NOMO-1 (cell line): ENCODE measurements around the gene OLFML2A.

Experiments
- DNase-seq, 2 experiments: peaks; one replicate each; lab custom pipeline; 2025; ENCODE audit not compliant: unreplicated experiment in 2 of 2; lab: John Stamatoyannopoulos, UW

The OLFML2A gene

DNA sequence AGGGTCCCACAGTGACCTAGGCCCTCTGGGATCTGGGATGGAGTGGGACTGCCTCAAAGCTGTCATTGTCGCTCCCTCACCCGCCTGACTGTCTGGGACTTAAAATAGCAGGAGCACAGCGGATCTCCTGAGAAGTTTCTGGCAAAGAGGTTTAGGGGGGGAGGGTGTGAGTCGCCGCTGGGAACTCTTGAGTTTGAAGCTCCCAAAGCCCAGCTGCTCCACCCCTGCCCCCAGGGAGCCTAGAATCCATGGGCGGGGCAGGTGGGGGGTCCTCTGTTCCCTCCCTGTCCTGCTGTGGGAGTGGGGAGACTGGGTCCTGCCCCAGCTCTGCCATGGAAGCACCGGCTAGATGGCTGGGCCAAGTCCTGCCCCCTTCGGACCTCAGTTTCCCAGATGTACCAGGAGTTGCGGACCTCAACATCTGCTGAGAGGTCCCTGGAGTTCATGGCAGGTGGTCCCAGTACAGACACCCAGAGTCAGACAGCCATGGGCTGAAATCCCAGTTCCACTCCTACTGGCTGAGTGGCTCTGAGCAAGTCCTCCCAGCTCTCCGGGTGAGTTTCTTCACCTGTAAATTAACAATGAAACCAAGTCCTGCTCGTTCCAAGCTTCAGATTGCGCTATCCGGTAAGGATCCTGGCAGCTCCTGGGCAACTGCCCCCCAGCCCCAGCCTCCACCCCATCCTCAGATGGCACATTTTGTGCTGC, 75.3 kb downstream of the OLFML2A start:
- DNase-seq = no peak

DNA sequence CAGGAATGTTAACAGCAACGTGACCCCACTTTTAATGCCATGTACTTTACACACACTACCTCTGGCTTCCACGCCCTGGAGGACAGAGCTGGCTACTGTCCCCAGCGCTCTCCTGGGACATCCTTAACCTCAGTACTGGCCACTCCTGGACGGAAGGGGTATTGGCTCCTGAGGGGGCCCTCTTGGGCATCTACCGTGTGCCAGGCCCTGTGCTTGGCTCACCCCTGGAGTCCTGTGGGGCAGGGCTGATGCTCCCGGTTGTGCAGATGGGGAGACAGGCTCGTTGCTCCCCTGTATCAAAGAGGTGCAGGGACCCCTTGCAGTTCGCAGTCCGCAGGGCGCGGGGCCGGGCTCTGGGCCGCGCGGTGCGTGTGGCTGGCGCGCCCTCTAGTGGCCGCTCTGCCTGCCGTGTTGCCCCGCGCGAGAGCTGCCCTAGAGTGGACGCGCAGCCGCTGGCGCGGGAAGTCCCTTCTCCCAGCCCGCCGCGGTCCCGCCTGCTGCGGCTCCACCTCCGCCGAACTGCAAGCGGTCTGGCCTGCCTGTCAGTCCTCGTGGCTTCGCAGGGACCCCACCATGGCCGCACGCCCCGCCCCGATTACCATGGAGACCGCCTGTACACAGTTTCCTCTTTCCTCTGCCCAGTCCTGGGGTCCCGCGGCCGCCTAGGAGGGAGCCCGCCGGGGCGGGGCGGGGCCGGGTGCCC, 76.0 kb downstream of the OLFML2A start, which contains the start of gene WDR38:
Gene WDR38 (plus strand): TSS at position 632 of the 703 bp plus-strand sequence. CDS start 72 bp downstream, outside the sequence.
- peak; percentile 67 to 79 for DNase-seq

- no peak for DNase-seq
Measured at GRCh38 chr9:124853605-124854143, 76.7 kb downstream of the OLFML2A start.

- no peak for DNase-seq
Measured at GRCh38 chr9:124854161-124854560, 77.2 kb downstream of the OLFML2A start.

DNA sequence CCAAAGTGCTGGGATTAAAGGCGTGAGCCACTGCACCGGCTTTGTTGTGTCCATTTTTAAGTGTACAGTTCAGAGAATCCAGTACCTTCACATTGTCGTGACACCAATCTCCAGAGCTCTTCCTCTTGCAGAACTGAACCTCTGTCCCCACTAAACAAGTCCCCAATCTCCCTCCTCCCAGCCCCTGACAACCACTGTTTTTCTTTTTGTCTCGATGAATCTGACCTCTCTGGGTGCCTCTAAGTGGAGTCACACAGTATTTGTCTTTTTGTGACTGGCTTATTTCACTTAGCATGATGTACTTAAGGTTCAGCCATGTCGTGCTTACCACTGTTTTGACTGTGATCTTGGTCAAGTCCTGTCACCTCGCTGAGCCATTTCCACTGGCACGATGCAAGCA, 77.9 kb downstream of the OLFML2A start:
- no peak for DNase-seq

DNA sequence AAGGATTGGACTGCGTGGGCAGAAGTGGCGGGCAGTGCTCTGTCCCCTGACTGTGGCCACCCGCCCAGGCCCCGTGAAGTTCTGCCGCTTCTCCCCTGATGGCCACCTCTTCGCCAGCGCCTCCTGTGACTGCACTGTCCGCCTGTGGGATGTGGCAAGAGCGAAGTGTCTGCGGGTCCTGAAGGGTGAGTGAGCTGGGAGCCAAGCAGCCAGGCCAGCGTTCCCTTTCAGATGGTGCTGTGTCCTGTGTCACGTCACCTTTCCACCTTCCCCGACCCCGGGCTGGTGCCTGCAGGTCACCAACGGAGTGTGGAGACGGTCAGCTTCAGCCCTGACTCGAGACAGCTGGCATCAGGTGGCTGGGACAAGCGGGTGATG, 78.6 kb downstream of the OLFML2A start:
- no peak for DNase-seq

DNA sequence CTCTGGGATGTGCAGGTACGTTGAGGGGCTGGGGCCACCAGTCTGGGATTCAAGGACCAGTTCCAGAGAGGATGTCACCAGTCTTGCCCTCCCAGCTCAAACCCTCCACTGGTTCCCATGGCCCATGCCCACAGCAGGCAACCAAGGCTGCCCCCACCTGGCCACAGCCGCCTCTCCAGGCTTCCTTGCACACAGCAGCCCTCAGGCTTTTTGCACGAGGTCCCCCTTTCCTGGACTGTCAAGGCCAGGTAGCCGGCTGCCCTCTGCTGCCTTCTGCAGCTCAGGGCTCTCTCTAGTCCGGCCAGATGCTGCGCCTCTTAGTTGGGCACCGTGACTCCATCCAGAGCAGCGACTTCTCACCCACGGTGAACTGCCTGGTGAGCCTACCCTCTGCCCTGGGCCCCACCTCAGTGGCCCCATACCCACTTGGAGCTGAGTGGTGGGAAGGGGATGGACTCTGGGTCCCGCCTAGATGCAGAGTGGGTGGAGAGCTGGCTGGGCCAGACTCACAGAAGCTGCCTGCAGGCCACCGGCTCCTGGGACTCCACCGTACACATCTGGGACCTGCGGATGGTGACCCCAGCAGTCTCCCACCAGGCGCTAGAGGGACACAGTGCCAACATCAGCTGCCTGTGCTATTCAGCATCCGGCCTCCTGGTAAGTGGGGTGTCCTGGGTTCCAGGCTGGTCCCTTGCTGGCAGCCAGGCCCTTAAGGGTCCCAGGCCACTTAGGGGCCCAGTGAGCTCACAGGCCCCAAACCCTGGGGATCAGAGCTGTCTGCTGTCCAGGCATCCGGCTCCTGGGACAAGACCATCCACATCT, 79.2 kb downstream of the OLFML2A start:
- peak; percentile 19 to 31 for DNase-seq

- DNase-seq = no peak
Measured at GRCh38 chr9:124857533-124858162, 80.7 kb downstream of the OLFML2A start.

- no peak for DNase-seq
Measured at GRCh38 chr9:124858330-124859046, 81.6 kb downstream of the OLFML2A start.

DNA sequence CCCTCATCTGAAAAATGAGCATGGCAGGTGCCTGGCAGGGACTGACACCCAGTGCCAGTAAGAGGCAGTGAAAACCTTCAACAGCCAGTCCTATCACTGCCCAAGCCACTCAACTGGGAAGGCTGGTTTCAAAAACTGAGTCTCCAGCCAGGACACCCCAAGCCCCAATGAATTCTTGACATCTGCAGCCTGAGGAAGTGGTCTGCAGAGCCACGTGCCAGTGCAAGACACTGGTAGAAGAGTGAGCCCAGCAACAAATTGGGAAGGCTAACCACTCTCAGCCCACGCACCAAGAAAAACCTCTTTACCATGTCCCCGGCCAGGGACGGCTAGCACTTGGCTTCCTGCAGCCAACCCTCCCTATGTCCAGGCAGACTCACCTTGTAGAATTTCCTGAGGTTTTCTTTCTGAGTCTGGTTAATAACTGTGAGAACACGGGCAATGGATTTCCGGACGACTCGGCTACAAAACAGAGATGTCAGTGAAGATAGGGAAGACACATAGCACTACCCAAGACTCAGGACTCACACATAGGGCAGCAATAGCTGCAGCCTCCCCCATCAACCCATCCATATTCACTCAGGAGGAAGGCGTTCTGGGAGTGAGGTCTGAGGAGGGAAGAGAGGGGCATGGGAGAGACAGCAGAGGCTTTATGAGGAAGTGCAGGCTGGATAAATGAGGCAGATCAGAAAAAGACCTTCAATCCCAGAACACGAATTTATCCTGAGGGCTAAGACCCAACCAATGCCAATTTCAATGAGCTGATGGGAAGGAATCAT, 83.1 kb downstream of the OLFML2A start:
- no peak for DNase-seq

- DNase-seq = no peak
Measured at GRCh38 chr9:124860582-124861341, 83.8 kb downstream of the OLFML2A start.

DNA sequence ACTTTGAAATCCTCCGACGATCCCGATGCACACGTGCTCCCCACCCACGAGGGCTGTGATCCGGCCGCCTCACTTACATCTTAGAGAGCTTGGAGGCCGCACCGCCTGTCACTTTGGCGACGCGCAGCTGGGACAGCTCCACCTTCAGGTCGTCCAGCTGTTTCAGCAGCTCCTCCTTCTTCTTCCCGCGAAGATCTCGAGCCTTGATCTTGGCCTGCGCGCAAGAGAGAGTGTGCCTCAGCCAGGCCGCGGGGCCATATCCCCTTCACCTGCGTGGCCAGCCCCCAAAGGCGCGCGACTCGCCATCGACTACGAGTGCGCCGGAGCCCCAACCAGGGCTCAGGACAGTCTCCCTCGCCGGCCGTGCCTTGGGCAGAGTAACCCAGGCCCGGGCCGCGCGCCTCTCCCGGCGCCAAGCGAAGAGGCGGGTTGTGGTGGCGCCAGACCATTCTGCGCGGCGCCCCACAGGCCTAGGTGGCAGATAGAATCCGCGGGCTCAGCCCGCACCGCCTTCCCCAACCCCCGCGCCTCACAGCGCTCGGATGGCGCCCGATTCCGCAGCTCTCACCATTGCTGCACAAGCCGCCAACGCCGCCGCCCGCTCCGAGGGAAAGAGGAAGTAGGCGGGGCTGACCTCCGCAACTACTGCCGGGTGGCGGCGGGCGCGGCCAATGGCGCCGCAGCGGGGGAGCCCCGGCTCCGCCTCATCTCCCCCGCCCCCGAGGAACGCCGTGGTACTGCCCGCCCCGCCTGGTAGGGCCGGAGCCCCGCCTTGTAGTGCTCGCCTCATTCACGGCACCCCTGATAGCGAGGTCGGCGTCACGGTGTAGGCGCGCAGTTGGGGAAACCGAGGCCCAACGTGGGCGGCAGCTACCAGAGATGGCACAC, 84.7 kb downstream of the OLFML2A start, which contains the start of the genes ARPC5L and RPL35:
Gene ARPC5L (plus strand): TSS at position 789 of the 888 bp plus-strand sequence. CDS start 7,161 bp downstream, outside the sequence.
Gene RPL35 (minus strand): TSS at position 616 of the 888 bp plus-strand sequence. CDS start 45 bp downstream, at position 571.
- DNase-seq = peak; percentile 91 to 95

DNA sequence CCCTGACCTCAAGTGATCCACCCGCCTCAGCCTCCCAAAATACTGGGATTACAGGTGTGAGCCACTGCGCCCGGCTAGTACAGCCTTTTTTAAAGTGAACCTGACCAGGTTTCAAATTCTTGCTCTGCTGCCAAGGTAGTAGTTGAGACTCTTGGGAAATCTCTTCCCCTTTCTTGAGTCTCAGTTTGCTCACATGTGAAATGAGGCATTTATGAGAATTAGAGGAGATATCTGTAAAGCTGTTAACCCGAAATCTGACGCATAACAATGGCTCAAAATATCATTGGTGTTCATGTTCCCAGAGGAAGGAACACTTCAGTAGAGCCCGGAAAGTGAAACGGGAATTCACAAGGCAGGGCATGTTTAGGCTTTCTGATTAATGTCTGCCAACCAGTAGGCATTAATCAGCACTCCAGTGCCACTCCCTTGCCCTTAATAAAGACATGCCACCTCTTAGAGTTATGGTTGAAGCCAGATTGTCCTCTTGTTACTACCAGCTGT, 86.5 kb downstream of the OLFML2A start:
- DNase-seq = peak in 1 of 2 experiments; percentile 30
